GM12878 (cell line): ENCODE results near the gene SIGMAR1. TPM values are rescaled to one million over a fixed set of nuclear protein-coding genes. Genes with fewer than 3 reads are reported as not detected.

ENCODE experiments used
- ATF3 ChIP-seq: IDR thresholded peaks from 2 replicates; pipeline ENCODE4 v1.6.1; 2011; ENCODE audit warnings: low read depth, mild to moderate bottlenecking, low read length, moderate library complexity, borderline replicate concordance; ENCODE audit errors: extremely low read depth
- BCLAF1 ChIP-seq: fragments of 450-650 bp; IDR thresholded peaks from 2 replicates; pipeline ENCODE4 v1.6.1; 2017; ENCODE audit warnings: antibody characterized with exemption, mild to moderate bottlenecking, moderate library complexity
- CUX1 ChIP-seq: IDR thresholded peaks from 2 replicates; pipeline ENCODE4 v1.6.1; 2012; ENCODE audit warnings: improper control_type of control experiment, low read depth, low read length; ENCODE audit not compliant: insufficient replicate concordance
- HDGF ChIP-seq: fragments of 450-650 bp; IDR thresholded peaks from 2 replicates; pipeline ENCODE4 v1.6.1; 2016; ENCODE audit warnings: antibody characterized with exemption
- IKZF2 ChIP-seq, 2 experiments: fragments of 450-650 bp; IDR thresholded peaks; 2 replicates each; pipeline ENCODE4 v1.6.1; 2017; ENCODE audit warnings: mild to moderate bottlenecking in 2 of 2, moderate library complexity in 2 of 2
- NFYB ChIP-seq: IDR thresholded peaks from 2 replicates; pipeline ENCODE4 v1.6.1; 2011; ENCODE audit warnings: low read depth, mild to moderate bottlenecking, low read length, improper control_type of control experiment, moderate library complexity; ENCODE audit not compliant: insufficient read depth
- NR2C1 ChIP-seq: fragments of 450-650 bp; IDR thresholded peaks from 2 replicates; pipeline ENCODE4 v1.6.1; 2017; ENCODE audit warnings: antibody characterized with exemption, mild to moderate bottlenecking, moderate library complexity
- POLR2A ChIP-seq: IDR thresholded peaks from 2 replicates; pipeline ENCODE4 v1.6.1; 2011; ENCODE audit warnings: low read depth, mild to moderate bottlenecking, low read length
- RB1 ChIP-seq: fragments of 450-650 bp; formaldehyde crosslinking; IDR thresholded peaks from 2 replicates; pipeline ENCODE4 v1.6.1; 2017; ENCODE audit warnings: mild to moderate bottlenecking, borderline replicate concordance
- TAF1 ChIP-seq: IDR thresholded peaks from 2 replicates; pipeline ENCODE4 v1.6.1; 2011; ENCODE audit warnings: mild to moderate bottlenecking, low read depth, low read length, borderline replicate concordance
- TBL1XR1 ChIP-seq: IDR thresholded peaks from 2 replicates; pipeline ENCODE4 v1.6.1; 2012; ENCODE audit warnings: low read depth, low read length, improper control_type of control experiment
- TCF3 ChIP-seq: IDR thresholded peaks from 2 replicates; pipeline ENCODE4 v1.6.1; 2012; ENCODE audit warnings: low read depth, mild to moderate bottlenecking, low read length, borderline replicate concordance; ENCODE audit not compliant: insufficient read depth
- WRNIP1 ChIP-seq: IDR thresholded peaks from 2 replicates; pipeline ENCODE4 v1.6.1; 2011; ENCODE audit warnings: low read depth, low read length, improper control_type of control experiment, borderline replicate concordance
- ZNF687 ChIP-seq: fragments of 450-650 bp; IDR thresholded peaks from 2 replicates; pipeline ENCODE4 v1.6.1; 2017; ENCODE audit warnings: mild to moderate bottlenecking, moderate library complexity
- polyA plus RNA-seq, 11 experiments: library from polyadenylated mRNA; depleted of rRNA in 4 of 11; unstranded in 6 of 11; stranded (reverse) in 5 of 11; fragments of >200 nt; fragmentation: Nextera tagmentation in 4 of 11; fragmentation: Illumina TruSeq in 1 of 11; extraction: Ambion mirVana in 4 of 11; extraction: Trizol in 1 of 11; gene quantifications; 1 replicate in 1 of 11; 2 replicates in 10 of 11; pipeline versions ENCODE4 v1.2.1 to v1.2.3, GENCODE V29; 2011 to 2016; ENCODE audit warnings: inconsistent platforms in 2 of 11, missing spikeins in 2 of 11, low read depth in 1 of 11
- total RNA-seq, 4 experiments: library from RNA; depleted of rRNA in 3 of 4; stranded (reverse); fragments of >200 nt in 3 of 4; fragmentation: Illumina TruSeq in 1 of 4; extraction: Trizol in 1 of 4; gene quantifications; 2 replicates each; pipeline versions ENCODE4 v1.2.1 to v1.2.3, GENCODE V29; 2013 to 2021

Gene SIGMAR1
- total and polyA plus RNA-seq, 10 of the 15 experiments (the other 5 are each of a cell fraction or from before 2014, with no cell fraction given): 7.1 to 133 (median 69.5) TPM

- TF ChIP-seq ZNF687 (0 out of 2 replicates have a peak, but pooled peaks have one; percentile 24), HDGF (peak; percentile 53; the same call in 1 of the 2 replicates), ATF3 (peak; percentile 90), BCLAF1 (no peak), NR2C1 (0 out of 2 replicates have a peak, but pooled peaks have one; percentile 32), TAF1 (peak; percentile 81), WRNIP1 (no peak), RB1 (peak; percentile 81), NFYB (peak; percentile 98), POLR2A (peak; percentile 87), CUX1 (peak; percentile 4), TBL1XR1 (peak; percentile 17; the same call in 1 of the 2 replicates), TCF3 (0 out of 2 replicates have a peak, but pooled peaks have one; percentile 76), IKZF2 (IDR thresholded peaks at IDR 0.05) (peak; percentile 51 to 70; a peak in 3 of 4 replicates)
Observed at GRCh38 chr9:34646211-34647083, 8.9 kb upstream of the SIGMAR1 start, which contains the start of gene GALT (continued).
